Body of pancreas (tissue), 4 donors: ENCODE results near the gene PAPPA.

Experiments
- POLR2A ChIP-seq, 3 donors: fragments of 450-650 bp; IDR thresholded peaks; one replicate each; pipeline ENCODE4 v1.6.1; 2016; ENCODE audit warnings: antibody characterized with exemption in 3 of 3, mild to moderate bottlenecking in 2 of 3
- TF ChIP-seq, protein P1 (sequence below), 7 experiments: fragments of 450-650 bp in 4 of 7; fragments of 200-600 bp in 3 of 7; sonication (generic) in 3 of 7; IDR thresholded peaks; one replicate each; pipeline ENCODE4 v1.5.1; 2016 to 2019; ENCODE audit warnings: antibody characterized with exemption in 7 of 7

DNA sequence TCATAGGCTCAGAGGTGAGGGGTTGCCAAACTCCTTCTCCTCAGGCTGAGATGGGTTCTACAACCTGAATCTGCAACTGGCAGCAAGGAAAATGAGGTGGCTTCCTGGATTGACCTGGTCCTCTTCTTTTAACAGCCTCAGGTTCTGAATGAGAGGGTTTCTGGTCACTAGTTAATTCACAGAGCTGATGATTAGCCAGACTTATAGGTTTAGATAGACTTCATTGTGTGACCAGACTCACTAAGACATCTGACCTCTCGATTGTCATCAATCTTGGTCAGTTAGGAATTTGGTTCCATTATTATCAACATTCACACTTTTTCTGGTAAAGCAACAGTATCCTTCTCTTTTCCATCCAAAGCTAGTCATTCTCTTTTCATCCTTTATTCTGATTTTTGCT is 257.9 kb downstream of the PAPPA start:
- TF ChIP-seq, protein P1, sequence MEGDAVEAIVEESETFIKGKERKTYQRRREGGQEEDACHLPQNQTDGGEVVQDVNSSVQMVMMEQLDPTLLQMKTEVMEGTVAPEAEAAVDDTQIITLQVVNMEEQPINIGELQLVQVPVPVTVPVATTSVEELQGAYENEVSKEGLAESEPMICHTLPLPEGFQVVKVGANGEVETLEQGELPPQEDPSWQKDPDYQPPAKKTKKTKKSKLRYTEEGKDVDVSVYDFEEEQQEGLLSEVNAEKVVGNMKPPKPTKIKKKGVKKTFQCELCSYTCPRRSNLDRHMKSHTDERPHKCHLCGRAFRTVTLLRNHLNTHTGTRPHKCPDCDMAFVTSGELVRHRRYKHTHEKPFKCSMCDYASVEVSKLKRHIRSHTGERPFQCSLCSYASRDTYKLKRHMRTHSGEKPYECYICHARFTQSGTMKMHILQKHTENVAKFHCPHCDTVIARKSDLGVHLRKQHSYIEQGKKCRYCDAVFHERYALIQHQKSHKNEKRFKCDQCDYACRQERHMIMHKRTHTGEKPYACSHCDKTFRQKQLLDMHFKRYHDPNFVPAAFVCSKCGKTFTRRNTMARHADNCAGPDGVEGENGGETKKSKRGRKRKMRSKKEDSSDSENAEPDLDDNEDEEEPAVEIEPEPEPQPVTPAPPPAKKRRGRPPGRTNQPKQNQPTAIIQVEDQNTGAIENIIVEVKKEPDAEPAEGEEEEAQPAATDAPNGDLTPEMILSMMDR (IDR thresholded peaks at IDR 0.05) = no peak
- TF ChIP-seq POLR2A (IDR thresholded peaks at IDR 0.05) = no peak
